Measurements from ENCODE around the gene SLC36A1.

GRCh38 chr5:151490627-151491026 lies 43.2 kb downstream of the SLC36A1 start:
- no peak for TF ChIP-seq CTCF (conservative IDR thresholded peaks at IDR 0.05 in 1 of 2, IDR thresholded peaks at IDR 0.05 in 1 of 2; ENCODE audit: low read depth in 1 of 2, low read length in 2 of 2)
- no peak for TF ChIP-seq EZH2 (IDR thresholded peaks at IDR 0.05; ENCODE audit: low read length, missing control alignments)

Data from fibroblast of lung (primary cell).